OCI-LY3 (cell line): ENCODE measurements around the gene MAST1.

ENCODE experiments used
- H2AFZ ChIP-seq: fragments of 200-600, 300-600 bp; shearing (Covaris generic); 2 replicates; pipeline ENCODE4 v1.6.0; 2014; ENCODE audit warnings: antibody characterized with exemption, low read depth, low read length
- H3K27ac ChIP-seq: fragments of 200-600, 300-600 bp; sonication (generic); 2 replicates; pipeline ENCODE4 v1.5.1; 2014; ENCODE audit warnings: mild to moderate bottlenecking, low read length, moderate library complexity, mixed read lengths
- H3K27me3 ChIP-seq: fragments of 200-600, 300-600 bp; sonication (generic); 2 replicates; pipeline ENCODE4 v1.6.1; 2014; ENCODE audit warnings: low read depth, low read length, mixed read lengths
- H3K36me3 ChIP-seq: fragments of 200-600, 300-600 bp; sonication (generic); replicated peaks from 2 replicates; pipeline ENCODE3; 2014; ENCODE audit warnings: low read depth, low read length, mixed read lengths
- H3K4me1 ChIP-seq: fragments of 300-600, 200-600 bp; sonication (generic); 2 replicates; pipeline ENCODE4 v1.6.1; 2014; ENCODE audit warnings: low read length, mixed read lengths
- H3K4me2 ChIP-seq: fragments of 200-600, 300-600 bp; sonication (generic); 2 replicates; pipeline ENCODE4 v1.6.1; 2014; ENCODE audit warnings: low read length, mixed read lengths
- H3K4me3 ChIP-seq: fragments of 300-600, 200-600 bp; sonication (generic); 2 replicates; pipeline ENCODE4 v1.5.1; 2014; ENCODE audit warnings: antibody characterized with exemption, mild to moderate bottlenecking, low read length, moderate library complexity
- H3K79me2 ChIP-seq: fragments of 300-600, 200-600 bp; shearing (Covaris generic); 2 replicates; pipeline ENCODE4 v1.6.1; 2014; ENCODE audit warnings: mild to moderate bottlenecking, low read length, mixed read lengths
- H3K9ac ChIP-seq: fragments of 300-600, 200-600 bp; shearing (Covaris generic); 2 replicates; pipeline ENCODE4 v1.6.0; 2014; ENCODE audit warnings: mild to moderate bottlenecking, low read length, moderate library complexity
- H3K9me3 ChIP-seq: fragments of 200-600, 300-600 bp; shearing (Covaris generic); 2 replicates; pipeline ENCODE4 v1.6.1; 2014; ENCODE audit warnings: low read length, mixed read lengths; ENCODE audit not compliant: insufficient read depth
- H4K20me1 ChIP-seq: fragments of 200-600, 300-600 bp; sonication (generic); 2 replicates; pipeline ENCODE4 v1.6.1; 2016; ENCODE audit warnings: low read length, mixed read lengths; ENCODE audit not compliant: insufficient read depth
- CTCF ChIP-seq: fragments of 200-600, 300-600 bp; sonication (generic); IDR thresholded peaks from 2 replicates; pipeline ENCODE4 v1.5.1; 2014; ENCODE audit warnings: antibody characterized with exemption, low read length, low read depth
- EZH2phosphoT487 ChIP-seq: fragments of 200-600 bp; shearing (Covaris generic); IDR thresholded peaks from 2 replicates; pipeline ENCODE4 v1.6.1; 2018; ENCODE audit warnings: antibody characterized with exemption, mixed run types, low read depth

Gene MAST1

GRCh38 chr19:12799742-12800465 lies 38.4 kb upstream of the MAST1 start:
- Histone ChIP-seq H3K9me3 (no peaks in the 10 kb centered on the region), H3K79me2 (peaks cover 29% of the 10 kb centered on the region), H3K27ac (0 out of 2 replicates have a peak overlapping the region, but pooled peaks have one; percentile 56), H4K20me1 (no peaks in the 10 kb centered on the region), H3K4me2 (peak overlapping the region; percentile 92), H2AFZ (no peak overlapping the region), H3K4me1 (peaks cover 32% of the 10 kb centered on the region), H3K4me3 (peak overlapping the region; percentile 91), H3K9ac (peak overlapping the region; percentile 96), H3K27me3 (no peaks in the 10 kb centered on the region), H3K36me3 (peaks cover 16% of the 10 kb centered on the region)
- TF ChIP-seq EZH2phosphoT487: no peak
- no peak for TF ChIP-seq CTCF

GRCh38 chr19:12800466-12800770 lies 37.9 kb upstream of the MAST1 start:
- H3K79me2 ChIP-seq: peaks cover 25% of the 10 kb centered on the region
- no peak overlapping the region for H2AFZ ChIP-seq
- peak overlapping the region; percentile 56 for H3K27ac ChIP-seq
- peak overlapping the region; percentile 96 for H3K9ac ChIP-seq
- no peaks in the 10 kb centered on the region for H3K9me3 ChIP-seq
- H3K4me3 ChIP-seq: peak overlapping the region; percentile 91
- peaks cover 28% of the 10 kb centered on the region for H3K4me1 ChIP-seq
- H3K36me3 ChIP-seq: peaks cover 16% of the 10 kb centered on the region
- TF ChIP-seq EZH2phosphoT487 (no peak), CTCF (no peak)
- H4K20me1 ChIP-seq: no peaks in the 10 kb centered on the region
- H3K4me2 ChIP-seq: peak overlapping the region; percentile 92
- no peaks in the 10 kb centered on the region for H3K27me3 ChIP-seq

GRCh38 chr19:12800923-12801465 lies 37.3 kb upstream of the MAST1 start:
- peaks cover 26% of the 10 kb centered on the region for H3K4me1 ChIP-seq
- H3K27me3 ChIP-seq: no peaks in the 10 kb centered on the region
- peak overlapping the region; percentile 92 for H3K4me2 ChIP-seq
- no peaks in the 10 kb centered on the region for H3K9me3 ChIP-seq
- peak overlapping the region; percentile 56 for H3K27ac ChIP-seq
- H3K9ac ChIP-seq: peak overlapping the region; percentile 96
- H2AFZ ChIP-seq: peak overlapping the region; percentile 62; the same call in 1 of the 2 replicates
- peaks cover 23% of the 10 kb centered on the region for H3K79me2 ChIP-seq
- TF ChIP-seq EZH2phosphoT487 (no peak), CTCF (peak; percentile 22; the same call in 1 of the 2 replicates)
- no peaks in the 10 kb centered on the region for H4K20me1 ChIP-seq
- H3K4me3 ChIP-seq: peak overlapping the region; percentile 91
- H3K36me3 ChIP-seq: peaks cover 16% of the 10 kb centered on the region

- Histone ChIP-seq H3K4me1 (peaks cover 21% of the 10 kb centered on the region), H3K4me2 (peak within 1 kb of the TSS; percentile 92), H4K20me1 (no peaks in the 10 kb centered on the region), H3K4me3 (peak within 1 kb of the TSS; percentile 91), H3K9me3 (no peaks in the 10 kb centered on the region), H3K9ac (peak within 1 kb of the TSS; percentile 96), H3K27me3 (no peaks in the 10 kb centered on the region), H3K79me2 (peaks cover 24% of the 10 kb centered on the region), H3K27ac (peak within 1 kb of the TSS; percentile 56), H3K36me3 (peaks cover 16% of the 10 kb centered on the region), H2AFZ (peak within 1 kb of the TSS; percentile 86)
- 0 out of 2 replicates have a peak, but pooled peaks have one; percentile 17 for TF ChIP-seq CTCF
- TF ChIP-seq EZH2phosphoT487: no peak
These were observed 36.6 kb upstream of the MAST1 start, which contains the start of the genes PRDX2 and THSD8 for GRCh38 chr19:12801466-12802266. PRDX2 (minus strand) TSS chr19:12801800; CDS start chr19:12801261, 539 bp downstream. THSD8 (plus strand) TSS chr19:12802069; CDS start chr19:12802072, 3 bp downstream.
